Panc1 (cell line): ENCODE data around the gene VNN1. TPM values are rescaled to one million over a fixed set of nuclear protein-coding genes. Genes with fewer than 3 reads are reported as not detected.

ENCODE experiments used
- ATAC-seq: fragments of 200-7000 bp; cut with Tn5 transposase; 2 replicates; pipeline ENCODE4 v1.9.1; 2020; ENCODE audit warnings: mild to moderate bottlenecking, moderate library complexity
- BruUV-seq: library from RNA; stranded (reverse); fragments of 400-500 nt; replicated peaks from 2 replicates; lab custom pipeline; 2021; lab: Mats Ljungman, UMichigan
- CTCF ChIA-PET: fragments of 300-600 bp; sonication (Branson Sonifier 250); formaldehyde crosslinking; loops from one replicate; lab custom pipeline; 2022; ENCODE audit warnings: antibody characterized with exemption; lab: Charles Lee
- POLR2A ChIA-PET: fragments of 300-600 bp; sonication (Branson Sonifier 250); formaldehyde crosslinking; loops from one replicate; lab custom pipeline; 2022; ENCODE audit warnings: antibody characterized with exemption; lab: Charles Lee
- DNase-seq: peaks from one replicate; pipeline ENCODE4 v3.0.0-alpha.2; 2010; ENCODE audit warnings: low read depth, low spot score
- H3K27ac ChIP-seq: 2 replicates; pipeline ENCODE4 v1.5.1; 2011; ENCODE audit warnings: mild to moderate bottlenecking, low read length, inconsistent platforms
- H3K27me3 ChIP-seq: fragments of 200-500 bp; sonication (Bioruptor generic); 2 replicates; pipeline ENCODE4 v1.6.0; 2014; ENCODE audit warnings: low read length, inconsistent platforms; ENCODE audit not compliant: control insufficient read depth, insufficient read depth
- H3K36me3 ChIP-seq: fragments of 200-500 bp; sonication (Bioruptor generic); 2 replicates; pipeline ENCODE4 v1.5.1; 2014; ENCODE audit warnings: inconsistent platforms, mild to moderate bottlenecking, low read length, moderate library complexity; ENCODE audit not compliant: control insufficient read depth, insufficient read depth
- H3K4me1 ChIP-seq: 2 replicates; pipeline ENCODE4 v1.5.1; 2011; ENCODE audit warnings: inconsistent platforms, mild to moderate bottlenecking, low read length, moderate library complexity; ENCODE audit not compliant: control insufficient read depth, insufficient read depth
- H3K4me3 ChIP-seq, 2 experiments: 2 replicates each; pipeline ENCODE4 v1.5.1; 2011 to 2012; ENCODE audit warnings: low read depth in 2 of 2, low read length in 2 of 2, mild to moderate bottlenecking in 2 of 2, inconsistent platforms in 1 of 2, moderate library complexity in 1 of 2
- H3K9me3 ChIP-seq: fragments of 200-500 bp; sonication (Bioruptor generic); 2 replicates; pipeline ENCODE4 v1.5.1; 2014; ENCODE audit warnings: low read depth, mild to moderate bottlenecking, inconsistent platforms, low read length, moderate library complexity; ENCODE audit not compliant: control insufficient read depth, insufficient read depth
- POLR2AphosphoS5 ChIP-seq: IDR thresholded peaks from 2 replicates; pipeline ENCODE4 v1.6.1; 2012; ENCODE audit warnings: mild to moderate bottlenecking, low read depth, low read length, moderate library complexity
- SIN3A ChIP-seq: IDR thresholded peaks from 2 replicates; pipeline ENCODE4 v1.6.1; 2012; ENCODE audit warnings: low read depth, mild to moderate bottlenecking, low read length, moderate library complexity, borderline replicate concordance; ENCODE audit not compliant: insufficient read depth
- TCF7L2 ChIP-seq: IDR thresholded peaks from 2 replicates; pipeline ENCODE4 v1.6.1; 2011; ENCODE audit warnings: mild to moderate bottlenecking, low read depth, low read length, inconsistent platforms
- in situ Hi-C: cut with HindIII; loops from 2 replicates; pipeline ENCODE4 v1.10.0; 2016; ENCODE audit warnings: low sequenced_read_pairs, low pct_unique_long_range_greater_than_20kb
- intact Hi-C: fragments of 100-400 bp; cut with micrococcal nuclease; formaldehyde crosslinking; loops from one replicate; pipeline ENCODE4 v1.10.0; 2022; ENCODE audit not compliant: unreplicated experiment
- total RNA-seq: library from RNA; stranded (reverse); gene quantifications from one replicate; pipeline ENCODE4 v1.2.1, GENCODE V29; 2021; ENCODE audit not compliant: unreplicated experiment
- TF ChIP-seq, protein P1 (sequence below): fragments of 450-650 bp; IDR thresholded peaks from 2 replicates; pipeline ENCODE4 v1.5.1; 2017; ENCODE audit warnings: mild to moderate bottlenecking
- TF ChIP-seq, protein P2 (sequence below), 2 experiments: IDR thresholded peaks; 2 replicates each; pipeline ENCODE4 v1.6.1; 2011 to 2012; ENCODE audit warnings: low read depth in 2 of 2, control low read depth in 1 of 2, low read length in 1 of 2, mild to moderate bottlenecking in 1 of 2, moderate library complexity in 1 of 2; ENCODE audit not compliant: insufficient read depth in 1 of 2

Gene VNN1
- total RNA-seq, 1 experiment from 2014 or later: not detected

DNA sequence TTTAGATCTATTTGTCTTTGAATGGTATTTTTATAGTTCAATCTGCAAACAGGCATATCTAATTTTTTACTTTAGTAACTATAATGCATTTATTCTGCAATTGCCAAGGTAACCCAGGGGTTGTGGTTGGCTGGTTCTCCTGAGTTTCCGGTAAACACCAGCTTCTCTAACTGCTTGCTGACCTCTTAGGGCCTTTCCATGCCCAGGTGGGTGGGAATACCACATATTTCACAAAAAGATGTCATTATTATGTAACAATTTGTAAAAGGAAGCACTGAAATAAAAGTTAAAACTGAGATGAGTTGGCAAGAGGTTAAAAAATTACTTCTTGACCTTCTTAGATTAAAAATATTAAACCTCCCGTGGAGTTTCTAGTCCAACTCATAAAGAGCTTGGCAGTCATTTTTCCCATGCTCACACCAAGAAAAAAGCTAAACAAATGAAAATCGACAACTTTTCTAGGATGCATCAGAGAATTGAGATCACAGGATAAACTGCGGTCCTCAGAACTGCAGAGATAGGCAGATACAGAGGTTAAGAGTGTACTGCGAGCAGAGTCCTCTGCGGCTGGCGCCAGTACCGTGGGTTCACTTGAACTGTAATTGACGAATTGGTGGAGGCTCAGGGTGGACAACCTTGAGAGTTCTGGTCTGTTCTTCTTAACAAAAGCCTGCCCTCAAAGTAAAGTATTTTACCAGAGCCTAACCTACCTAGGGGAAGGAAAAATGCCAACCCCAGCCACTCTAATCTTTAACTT, 2.2 kb upstream of the VNN1 start:
- intact Hi-C loops: no loop called here
- H3K4me3 ChIP-seq: no peak overlapping the region
- in situ Hi-C loops: no loop called here

DNA sequence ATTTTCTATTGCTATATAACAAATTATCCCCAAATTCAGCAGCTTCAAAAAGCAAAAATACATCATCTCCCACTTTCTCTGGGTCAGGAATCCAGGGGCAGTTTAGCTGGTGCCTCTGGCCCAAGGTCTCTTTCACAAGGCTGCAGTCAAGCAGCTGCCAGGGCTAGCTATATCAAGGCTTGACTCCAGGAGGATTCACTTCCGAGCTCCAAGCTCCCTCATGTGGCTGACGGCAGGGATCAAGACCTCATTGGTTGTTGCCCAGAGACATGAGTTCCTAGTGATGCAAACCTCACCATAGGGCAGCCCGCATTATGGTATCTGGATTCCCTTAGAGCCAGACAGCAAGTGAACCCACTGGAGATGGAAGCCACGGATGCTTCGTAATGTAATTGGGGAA, 1.3 kb upstream of the VNN1 start:
- no peaks in the 10 kb centered on the region for H3K4me1 ChIP-seq
- POLR2A ChIA-PET: no interaction called here
- ATAC-seq (peak; percentile 87), DNase-seq (peak; percentile 35)
- BruUV-seq: no TSS peak
- no peaks in the 10 kb centered on the region for H3K27me3 ChIP-seq
- no peak overlapping the region for H3K4me3 ChIP-seq
- TF ChIP-seq POLR2AphosphoS5: no peak
- TF ChIP-seq, protein P1, sequence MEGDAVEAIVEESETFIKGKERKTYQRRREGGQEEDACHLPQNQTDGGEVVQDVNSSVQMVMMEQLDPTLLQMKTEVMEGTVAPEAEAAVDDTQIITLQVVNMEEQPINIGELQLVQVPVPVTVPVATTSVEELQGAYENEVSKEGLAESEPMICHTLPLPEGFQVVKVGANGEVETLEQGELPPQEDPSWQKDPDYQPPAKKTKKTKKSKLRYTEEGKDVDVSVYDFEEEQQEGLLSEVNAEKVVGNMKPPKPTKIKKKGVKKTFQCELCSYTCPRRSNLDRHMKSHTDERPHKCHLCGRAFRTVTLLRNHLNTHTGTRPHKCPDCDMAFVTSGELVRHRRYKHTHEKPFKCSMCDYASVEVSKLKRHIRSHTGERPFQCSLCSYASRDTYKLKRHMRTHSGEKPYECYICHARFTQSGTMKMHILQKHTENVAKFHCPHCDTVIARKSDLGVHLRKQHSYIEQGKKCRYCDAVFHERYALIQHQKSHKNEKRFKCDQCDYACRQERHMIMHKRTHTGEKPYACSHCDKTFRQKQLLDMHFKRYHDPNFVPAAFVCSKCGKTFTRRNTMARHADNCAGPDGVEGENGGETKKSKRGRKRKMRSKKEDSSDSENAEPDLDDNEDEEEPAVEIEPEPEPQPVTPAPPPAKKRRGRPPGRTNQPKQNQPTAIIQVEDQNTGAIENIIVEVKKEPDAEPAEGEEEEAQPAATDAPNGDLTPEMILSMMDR: peak; percentile 56
- CTCF ChIA-PET: interaction anchor here (0.6 to 1.2 kb wide), 3 partner anchors 45 to 185 kb away, joined by 3 read pairs; no protein-coding TSS in a partner anchor
- H3K9me3 ChIP-seq: no peaks in the 10 kb centered on the region
- no peak overlapping the region for H3K27ac ChIP-seq
- in situ Hi-C loops: no loop called here
- H3K36me3 ChIP-seq: no peaks in the 10 kb centered on the region
- intact Hi-C loops: no loop called here

More for the DNA sequence above, 2.2 kb upstream of the VNN1 start:
- H3K27me3 ChIP-seq: no peaks in the 10 kb centered on the region
- no peak for ATAC-seq
- no peak overlapping the region for H3K27ac ChIP-seq
- H3K36me3 ChIP-seq: no peaks in the 10 kb centered on the region
- TF ChIP-seq SIN3A (no peak), TCF7L2 (no peak), POLR2AphosphoS5 (no peak)
- TF ChIP-seq, protein P2, sequence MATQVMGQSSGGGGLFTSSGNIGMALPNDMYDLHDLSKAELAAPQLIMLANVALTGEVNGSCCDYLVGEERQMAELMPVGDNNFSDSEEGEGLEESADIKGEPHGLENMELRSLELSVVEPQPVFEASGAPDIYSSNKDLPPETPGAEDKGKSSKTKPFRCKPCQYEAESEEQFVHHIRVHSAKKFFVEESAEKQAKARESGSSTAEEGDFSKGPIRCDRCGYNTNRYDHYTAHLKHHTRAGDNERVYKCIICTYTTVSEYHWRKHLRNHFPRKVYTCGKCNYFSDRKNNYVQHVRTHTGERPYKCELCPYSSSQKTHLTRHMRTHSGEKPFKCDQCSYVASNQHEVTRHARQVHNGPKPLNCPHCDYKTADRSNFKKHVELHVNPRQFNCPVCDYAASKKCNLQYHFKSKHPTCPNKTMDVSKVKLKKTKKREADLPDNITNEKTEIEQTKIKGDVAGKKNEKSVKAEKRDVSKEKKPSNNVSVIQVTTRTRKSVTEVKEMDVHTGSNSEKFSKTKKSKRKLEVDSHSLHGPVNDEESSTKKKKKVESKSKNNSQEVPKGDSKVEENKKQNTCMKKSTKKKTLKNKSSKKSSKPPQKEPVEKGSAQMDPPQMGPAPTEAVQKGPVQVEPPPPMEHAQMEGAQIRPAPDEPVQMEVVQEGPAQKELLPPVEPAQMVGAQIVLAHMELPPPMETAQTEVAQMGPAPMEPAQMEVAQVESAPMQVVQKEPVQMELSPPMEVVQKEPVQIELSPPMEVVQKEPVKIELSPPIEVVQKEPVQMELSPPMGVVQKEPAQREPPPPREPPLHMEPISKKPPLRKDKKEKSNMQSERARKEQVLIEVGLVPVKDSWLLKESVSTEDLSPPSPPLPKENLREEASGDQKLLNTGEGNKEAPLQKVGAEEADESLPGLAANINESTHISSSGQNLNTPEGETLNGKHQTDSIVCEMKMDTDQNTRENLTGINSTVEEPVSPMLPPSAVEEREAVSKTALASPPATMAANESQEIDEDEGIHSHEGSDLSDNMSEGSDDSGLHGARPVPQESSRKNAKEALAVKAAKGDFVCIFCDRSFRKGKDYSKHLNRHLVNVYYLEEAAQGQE (IDR thresholded peaks at IDR 0.05; ENCODE audit: insufficient read depth in 1 of 2, low read depth in 2 of 2, low read length in 1 of 2): no peak
- TF ChIP-seq, protein P1: no peak
- POLR2A ChIA-PET: no interaction called here
- no peak for DNase-seq
- no peaks in the 10 kb centered on the region for H3K4me1 ChIP-seq
- no peaks in the 10 kb centered on the region for H3K9me3 ChIP-seq
- CTCF ChIA-PET: no interaction called here
- BruUV-seq: no TSS peak
